ENCODE data around the gene SLCO3A1. TPM values are rescaled to one million over a fixed set of nuclear protein-coding genes. Genes with fewer than 3 reads are reported as not detected.
A peak's percentile ranks its signal among the peaks of the same experiment; 100 is the strongest.

Gene SLCO3A1
- total RNA-seq, 1 experiment from 2014 or later = 9.1 TPM

GRCh38 chr15:92009162-92009561, 155.7 kb downstream of the SLCO3A1 start (continued):
- TF ChIP-seq NFE2L1 (CRISPR knock-in tag; IDR thresholded peaks at IDR 0.05) (no peak), NFATC4 (CRISPR knock-in tag; IDR thresholded peaks at IDR 0.05) (no peak), SMAD3 (CRISPR knock-in tag; IDR thresholded peaks at IDR 0.05; ENCODE audit: borderline replicate concordance) (no peak), HMGA2 (CRISPR knock-in tag; IDR thresholded peaks at IDR 0.05) (no peak), EMX1 (CRISPR knock-in tag; IDR thresholded peaks at IDR 0.05) (no peak), SP1 (CRISPR knock-in tag; conservative IDR thresholded peaks at IDR 0.05) (no peak)

GRCh38 chr15:92011611-92012367, 158.3 kb downstream of the SLCO3A1 start:
- POLR2A ChIA-PET = no interaction called here
- H3K27me3 Mint-ChIP-seq (ENCODE audit: low read depth) = no peaks in the 10 kb centered on the region
- H3K9me3 Mint-ChIP-seq = no peaks in the 10 kb centered on the region
- peaks cover 17% of the 10 kb centered on the region for H3K4me1 Mint-ChIP-seq
- TF ChIP-seq HMGA2 (CRISPR knock-in tag; IDR thresholded peaks at IDR 0.05) (no peak), ERG (CRISPR knock-in tag; IDR thresholded peaks at IDR 0.05) (no peak), TEAD1 (CRISPR knock-in tag; IDR thresholded peaks at IDR 0.05) (no peak), KAT7 (CRISPR knock-in tag; IDR thresholded peaks at IDR 0.05; ENCODE audit: borderline replicate concordance) (no peak), E2F4 (CRISPR knock-in tag; IDR thresholded peaks at IDR 0.05; ENCODE audit: borderline replicate concordance, low read depth) (no peak), ATF6 (CRISPR knock-in tag; IDR thresholded peaks at IDR 0.05) (no peak), STAT6 (CRISPR knock-in tag; conservative IDR thresholded peaks at IDR 0.05; ENCODE audit: low read depth) (no peak), SMAD4 (CRISPR knock-in tag; IDR thresholded peaks at IDR 0.05) (no peak), PRDM15 (CRISPR knock-in tag; IDR thresholded peaks at IDR 0.05) (no peak), E2F1 (CRISPR knock-in tag; IDR thresholded peaks at IDR 0.05) (no peak), IRF2 (CRISPR knock-in tag; IDR thresholded peaks at IDR 0.05; ENCODE audit: borderline replicate concordance, low read depth) (no peak)
- no peak for DNase-seq (ENCODE audit: low spot score)
- ATAC-seq = peak; percentile 70
- no peak overlapping the region for H3K27ac Mint-ChIP-seq
- no peaks in the 10 kb centered on the region for H3K36me3 Mint-ChIP-seq
- H3K4me3 Mint-ChIP-seq = no peak overlapping the region
- CTCF ChIA-PET = interaction anchor here (0.7 to 1.7 kb wide), 2 partner anchors 43 to 80 kb away, joined by 3 to 6 read pairs; no protein-coding TSS in a partner anchor
